CD4-positive, alpha-beta T cell treated with Interferon alpha-2 for 1 hour (primary cell): ENCODE results near the gene ISLR.

Experiments used
- DNase-seq, 2 donors: peaks; one replicate each; pipeline ENCODE4 v3.0.0-alpha.2; 2020 to 2022

Gene ISLR

GRCh38 chr15:74173380-74174218 is at the start of gene ISLR:
Gene ISLR (plus strand): TSS chr15:74173710. CDS start chr15:74174859, 1,149 bp downstream.
- DNase-seq: no peak

- no peak for DNase-seq
Observed at GRCh38 chr15:74124196-74124595, 49.3 kb upstream of the ISLR start.

- DNase-seq: no peak
Observed at GRCh38 chr15:74124759-74125158, 48.8 kb upstream of the ISLR start.

GRCh38 chr15:74127255-74127953 is 46.1 kb upstream of the ISLR start:
- peak; percentile 70 to 79 for DNase-seq

GRCh38 chr15:74127954-74128784 is 45.3 kb upstream of the ISLR start:
- no peak for DNase-seq

GRCh38 chr15:74128785-74129585 is 44.5 kb upstream of the ISLR start:
- DNase-seq: no peak

GRCh38 chr15:74129586-74130154 is 43.8 kb upstream of the ISLR start:
- DNase-seq: no peak

- no peak for DNase-seq
Observed at GRCh38 chr15:74130155-74130848, 43.2 kb upstream of the ISLR start, which contains the start of gene ISLR2. Gene ISLR2 (plus strand): TSS chr15:74130586. CDS start chr15:74132755, 2,169 bp downstream.

- DNase-seq: no peak
Observed at GRCh38 chr15:74130849-74131627, 42.5 kb upstream of the ISLR start.

GRCh38 chr15:74131628-74132413 is 41.7 kb upstream of the ISLR start:
- no peak for DNase-seq

GRCh38 chr15:74132681-74133651 is 40.5 kb upstream of the ISLR start:
- no peak for DNase-seq

GRCh38 chr15:74133694-74134386 is 39.7 kb upstream of the ISLR start:
- no peak for DNase-seq

GRCh38 chr15:74134387-74135027 is 39.0 kb upstream of the ISLR start:
- DNase-seq: no peak

- DNase-seq: no peak
Observed at GRCh38 chr15:74135041-74135565, 38.4 kb upstream of the ISLR start.

GRCh38 chr15:74136540-74136813 is 37.0 kb upstream of the ISLR start:
- DNase-seq: no peak

GRCh38 chr15:74136814-74137536 is 36.5 kb upstream of the ISLR start:
- no peak for DNase-seq

- no peak for DNase-seq
Observed at GRCh38 chr15:74137537-74137894, 36.0 kb upstream of the ISLR start.
